GM12872 (cell line): Measurements from ENCODE around the gene PHF19.

Experiments
- CTCF ChIP-seq: IDR thresholded peaks from 3 replicates; pipeline ENCODE4 v1.5.1; 2011; ENCODE audit warnings: low read depth, mild to moderate bottlenecking, low read length, moderate library complexity; ENCODE audit not compliant: insufficient read depth

Gene PHF19

GRCh38 chr9:120910643-120911042 is 33.7 kb upstream of the PHF19 start:
- TF ChIP-seq CTCF: no peak

- no peak for TF ChIP-seq CTCF
Observed at GRCh38 chr9:120909904-120910303, 32.9 kb upstream of the PHF19 start.

GRCh38 chr9:120905315-120906164 is 28.6 kb upstream of the PHF19 start:
- TF ChIP-seq CTCF: no peak

- TF ChIP-seq CTCF: no peak
Observed at GRCh38 chr9:120904978-120905301, 28.0 kb upstream of the PHF19 start.

- no peak for TF ChIP-seq CTCF
Observed at GRCh38 chr9:120904061-120904977, 27.3 kb upstream of the PHF19 start.

GRCh38 chr9:120902569-120903535 is 25.9 kb upstream of the PHF19 start:
- TF ChIP-seq CTCF: no peak
